HG03280 (cell line): ENCODE data around the gene POLN.
"Not testable (repeated sequence)": the region's sequence is repeated elsewhere in the genome, so short reads cannot be mapped to it uniquely, and the experiment has no call there.

Source experiments
- ATAC-seq: cut with Tn5 transposase; IDR thresholded peaks from one replicate; pipeline ENCODE4 v1.9.1; 2021; ENCODE audit warnings: mild to moderate bottlenecking, moderate library complexity; ENCODE audit not compliant: unreplicated experiment

POLN gene

DNA sequence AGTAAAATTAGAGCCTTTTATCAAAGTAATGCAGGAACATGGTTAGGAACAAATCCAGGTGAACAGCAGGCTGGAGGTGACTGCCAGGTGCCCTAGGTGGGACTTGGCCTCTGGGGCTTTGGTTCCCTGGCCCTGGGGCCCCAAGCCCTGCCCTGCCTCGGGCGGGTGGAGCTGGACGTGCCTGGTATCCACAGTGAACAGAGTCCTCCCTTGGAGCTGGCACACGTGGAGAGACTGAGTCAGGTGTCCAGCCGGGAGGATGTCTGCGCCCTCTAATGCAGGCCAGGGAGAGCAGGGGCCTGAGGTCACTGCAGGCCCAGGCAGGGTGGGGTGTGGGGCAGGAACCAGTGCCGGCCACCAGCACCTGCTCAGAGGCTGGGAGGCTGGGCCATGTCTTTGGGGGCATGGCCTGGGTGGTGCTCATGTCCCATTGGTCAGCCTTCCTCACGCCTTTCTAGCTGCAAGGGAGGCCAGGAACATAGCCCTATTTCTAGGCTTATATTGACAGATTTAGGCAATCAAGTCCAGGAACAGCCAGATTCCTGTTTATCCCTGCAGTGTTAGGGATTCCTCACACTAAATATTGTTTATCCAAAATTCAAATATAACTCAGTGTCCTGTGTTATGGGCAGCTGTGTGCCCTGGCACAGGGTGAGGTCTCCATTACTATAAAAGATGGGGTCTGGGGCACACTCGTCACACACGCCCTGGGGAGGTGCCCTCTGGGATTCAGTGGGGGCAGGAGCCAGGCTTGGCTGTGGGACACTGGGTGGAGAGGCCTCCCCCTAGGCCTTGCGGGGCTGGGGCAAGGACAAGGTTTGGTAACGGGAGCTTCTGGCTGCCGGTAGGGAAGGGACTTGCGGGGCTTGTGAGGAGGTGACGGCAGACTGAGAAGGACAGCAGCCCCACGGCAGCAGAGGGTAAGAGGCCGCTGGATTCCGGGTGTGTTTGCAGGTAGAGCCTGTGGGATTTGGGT is 197.1 kb downstream of the POLN start:
- ATAC-seq = no peak

DNA sequence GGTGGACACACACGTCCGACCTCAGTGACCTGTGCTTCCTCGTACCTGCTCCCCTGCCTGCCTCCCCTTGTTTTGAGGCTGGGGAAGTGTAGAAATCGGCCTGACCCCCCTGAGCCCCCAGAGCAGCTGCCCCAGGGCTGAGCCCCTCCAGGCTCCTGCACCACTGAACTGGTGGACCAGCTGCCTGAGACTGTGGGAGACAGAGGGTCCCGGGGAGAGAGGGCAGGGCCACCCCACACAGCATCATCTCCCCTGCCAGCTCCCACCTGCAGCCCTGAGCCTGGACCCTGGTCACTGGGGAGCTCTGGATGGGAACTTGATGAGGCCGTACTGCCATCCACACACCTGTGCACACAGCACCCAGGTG is 197.8 kb downstream of the POLN start:
- no peak for ATAC-seq

DNA sequence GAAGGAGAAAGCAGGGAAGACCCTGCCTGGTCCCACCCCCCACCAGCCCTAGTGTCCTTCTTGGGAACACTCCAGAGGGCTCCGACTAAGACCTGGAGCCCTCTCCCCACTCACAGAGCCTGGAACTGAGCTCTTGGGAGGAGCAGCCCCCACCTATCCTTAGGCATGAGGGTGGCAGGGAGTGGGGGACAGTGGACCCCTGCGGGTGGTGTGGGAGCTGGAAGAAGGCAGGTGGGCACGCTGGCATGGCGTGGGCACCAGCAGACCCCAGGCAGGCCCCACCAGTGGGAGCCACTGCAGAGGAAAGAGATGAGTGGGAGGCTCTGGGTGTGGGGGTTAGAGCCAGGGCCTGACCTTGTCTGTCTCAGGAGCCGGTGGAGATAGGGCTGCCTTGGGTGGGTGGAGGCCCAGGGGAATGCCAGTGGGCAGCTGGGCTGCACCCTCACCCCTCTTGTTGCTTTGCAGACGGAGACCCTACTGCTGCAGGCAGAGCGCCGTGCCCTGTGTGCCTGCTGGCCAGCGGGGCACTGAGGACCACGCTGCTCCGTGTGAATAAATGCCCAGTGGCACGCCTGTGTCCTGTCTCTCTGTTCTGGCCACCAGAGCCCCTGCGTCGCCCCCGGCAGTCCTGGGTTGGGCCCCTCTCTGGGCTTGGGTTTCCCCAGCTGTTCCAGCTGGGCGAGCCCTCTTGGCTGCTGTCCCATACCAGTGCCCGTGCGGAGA is 198.4 kb downstream of the POLN start:
- ATAC-seq = no peak

DNA sequence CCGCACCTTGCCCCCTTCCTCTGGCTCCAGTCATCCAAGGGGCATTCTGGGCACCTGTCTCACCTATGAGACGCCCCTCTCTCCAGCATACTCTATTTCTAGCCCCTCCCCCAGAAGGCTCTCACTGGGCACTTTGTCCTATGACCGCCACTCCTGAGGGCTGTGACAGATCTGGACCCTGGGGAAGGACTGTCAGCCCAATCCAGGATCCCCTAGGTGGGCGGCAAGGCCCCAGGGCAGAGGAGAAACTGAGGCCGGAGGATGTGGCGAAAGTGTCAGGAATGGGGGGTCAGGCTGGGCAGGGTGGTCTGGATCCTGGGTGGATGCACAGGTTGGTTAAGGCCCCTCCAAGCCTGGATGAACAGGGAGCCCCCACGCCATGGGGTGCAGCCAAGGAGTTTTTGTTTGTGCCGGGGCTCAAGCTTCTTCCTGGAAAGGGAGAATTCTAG is 198.9 kb downstream of the POLN start:
- no peak for ATAC-seq

DNA sequence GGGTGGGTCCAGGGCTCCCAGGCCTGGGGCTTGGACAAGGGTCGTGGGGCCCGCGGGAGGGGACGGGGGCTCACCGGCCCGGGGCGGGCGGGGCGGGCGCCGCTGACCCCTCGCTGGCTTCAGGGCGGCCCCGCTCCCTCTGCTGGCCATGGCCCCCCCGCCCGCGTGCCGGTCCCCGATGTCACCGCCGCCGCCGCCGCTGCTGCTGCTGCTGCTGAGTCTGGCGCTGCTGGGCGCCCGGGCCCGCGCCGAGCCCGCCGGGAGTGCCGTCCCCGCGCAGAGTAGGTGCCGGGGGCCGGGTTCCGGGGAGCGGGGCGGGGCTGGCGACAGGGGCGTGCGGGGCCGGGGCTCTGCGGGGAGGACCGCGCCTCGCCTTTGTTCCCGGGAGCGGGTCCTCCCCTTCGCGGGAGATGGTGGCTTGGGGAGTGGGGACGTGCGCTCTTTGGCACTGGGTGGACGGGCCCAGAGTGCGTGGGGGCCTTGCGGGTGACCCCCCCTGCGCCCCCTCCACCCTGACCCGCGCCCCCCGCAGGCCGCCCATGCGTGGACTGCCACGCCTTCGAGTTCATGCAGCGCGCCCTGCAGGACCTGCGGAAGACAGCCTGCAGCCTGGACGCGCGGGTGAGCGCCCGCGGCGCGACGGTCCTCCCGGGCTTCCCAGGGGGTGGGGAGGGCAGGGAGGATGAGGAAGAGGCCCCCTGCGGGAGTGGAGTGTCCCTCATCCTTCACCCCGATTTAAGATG is 199.5 kb downstream of the POLN start:
- peak; percentile 40 for ATAC-seq

DNA sequence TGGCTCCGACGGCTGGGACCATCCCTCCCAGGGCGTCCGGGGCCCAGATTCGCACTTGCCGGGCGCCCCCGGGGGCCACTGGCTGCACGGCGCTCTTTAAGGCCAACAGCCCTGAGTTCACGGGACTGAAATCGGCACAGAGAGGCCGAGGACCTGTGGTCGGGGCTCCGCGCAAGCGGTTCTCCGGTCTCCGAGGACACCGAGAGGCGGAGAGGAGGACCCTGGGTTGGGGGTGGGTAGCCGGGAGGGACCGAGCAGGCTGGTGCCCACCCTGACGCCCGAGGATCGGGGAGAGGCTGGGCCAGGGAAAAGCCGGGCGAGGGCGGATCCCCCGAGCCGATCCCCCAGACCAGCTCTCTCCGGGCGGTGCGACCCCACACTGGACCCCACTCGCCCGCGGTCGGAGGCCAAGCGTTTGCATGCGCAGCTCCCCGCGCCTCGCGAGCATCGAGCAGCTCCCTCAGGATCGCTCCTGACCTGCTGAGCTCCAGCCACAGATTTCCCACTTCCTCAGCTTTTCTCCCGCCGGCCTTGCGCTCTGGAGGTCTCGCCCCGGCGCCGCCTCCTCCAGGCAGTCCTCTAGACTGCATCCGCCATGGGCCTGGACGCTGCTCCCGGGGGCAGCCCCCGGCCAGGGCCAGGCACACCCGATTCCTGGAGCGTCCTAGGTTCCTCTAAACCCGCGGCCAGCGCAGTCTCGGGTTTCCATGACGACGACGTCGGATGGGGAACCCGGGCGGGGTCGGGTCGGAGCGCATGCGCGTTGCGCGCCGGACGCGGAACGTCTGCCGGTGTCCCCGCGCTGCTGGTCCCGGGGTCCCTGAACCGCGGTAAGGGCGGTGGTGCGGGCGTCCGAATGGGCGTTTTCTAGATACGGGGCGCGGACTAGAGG is 200.4 kb downstream of the POLN start:
- ATAC-seq = peak; percentile 74

DNA sequence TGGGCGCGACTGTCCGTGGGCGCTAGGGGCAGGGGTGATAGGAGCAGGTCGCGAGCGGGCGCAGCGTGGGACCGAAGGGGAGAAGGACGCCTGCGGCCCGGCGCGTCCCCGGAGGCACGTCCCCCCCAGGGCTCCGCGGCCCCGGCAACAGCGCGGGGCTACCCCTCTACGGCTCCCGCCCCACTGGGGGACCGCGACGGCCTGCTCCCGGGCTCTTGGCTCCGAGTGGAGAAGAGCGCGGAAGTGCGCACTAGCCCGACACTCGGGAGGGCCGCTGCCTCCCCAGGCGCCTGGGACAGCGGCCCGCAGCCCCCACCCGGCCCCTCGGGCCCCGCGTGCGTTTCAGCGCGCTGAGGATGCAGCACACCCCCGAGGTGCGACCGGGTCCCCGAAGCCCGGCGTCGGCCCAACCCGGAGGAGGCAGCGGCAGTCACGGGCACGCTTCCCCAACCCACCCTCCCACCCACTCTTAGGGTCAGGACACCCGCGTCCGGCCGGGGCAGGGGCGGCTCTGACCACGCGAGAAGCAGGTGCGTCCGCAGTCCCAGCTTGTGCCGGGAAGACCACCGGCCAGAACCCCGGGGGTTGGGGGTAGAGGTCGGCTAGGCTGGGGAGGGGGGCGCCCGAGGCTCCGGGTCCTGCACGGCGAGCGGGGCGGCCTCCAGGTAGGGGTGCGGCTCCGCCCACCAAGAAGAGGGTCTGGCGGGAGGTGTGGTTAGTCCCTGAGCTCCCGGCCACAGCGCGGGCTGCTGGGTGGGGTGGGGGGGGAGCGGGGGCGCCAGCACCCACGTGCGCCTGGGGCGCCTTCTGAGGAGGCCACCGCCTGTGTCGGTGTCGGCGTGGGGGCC is 201.3 kb downstream of the POLN start:
- no peak for ATAC-seq

DNA sequence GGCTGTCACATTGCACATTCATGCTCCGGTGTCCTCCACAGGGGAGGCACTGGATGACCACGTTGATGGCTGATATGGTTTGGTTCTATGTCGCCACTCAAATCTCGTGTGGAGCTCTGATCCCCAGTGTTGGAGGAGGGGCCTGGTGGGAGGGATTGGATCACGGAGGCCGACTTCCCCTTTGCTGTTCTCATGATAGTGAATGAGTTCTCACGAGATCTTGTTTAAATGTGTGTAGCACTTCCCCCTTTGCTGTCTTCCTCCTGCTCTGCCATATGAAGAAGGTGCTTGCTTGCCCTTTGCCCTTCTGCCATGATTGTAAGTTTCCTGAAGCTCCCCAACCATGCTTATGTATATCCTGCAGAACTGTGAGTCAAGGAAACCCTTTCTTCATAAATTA is 205.1 kb downstream of the POLN start:
- no peak for ATAC-seq

DNA sequence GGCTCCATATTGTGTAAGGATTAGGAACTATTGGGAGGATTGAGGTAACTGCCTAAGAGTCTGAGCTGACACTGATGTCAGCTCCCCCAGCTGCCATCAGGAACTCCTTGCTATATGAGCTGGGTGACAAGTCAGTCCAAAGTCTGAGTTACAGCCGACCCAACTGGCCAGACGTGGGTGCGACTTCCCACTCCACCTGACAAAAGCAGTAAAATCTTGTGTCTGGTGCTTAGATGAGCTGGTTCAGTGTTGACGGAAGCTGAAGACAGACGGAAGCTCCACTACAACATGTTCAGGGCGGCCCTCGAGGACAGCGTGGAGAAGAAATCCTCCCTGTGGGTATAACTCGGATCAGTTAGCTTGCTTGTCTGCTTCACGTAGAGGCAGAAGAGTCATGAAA is 205.6 kb downstream of the POLN start:
- no peak for ATAC-seq

DNA sequence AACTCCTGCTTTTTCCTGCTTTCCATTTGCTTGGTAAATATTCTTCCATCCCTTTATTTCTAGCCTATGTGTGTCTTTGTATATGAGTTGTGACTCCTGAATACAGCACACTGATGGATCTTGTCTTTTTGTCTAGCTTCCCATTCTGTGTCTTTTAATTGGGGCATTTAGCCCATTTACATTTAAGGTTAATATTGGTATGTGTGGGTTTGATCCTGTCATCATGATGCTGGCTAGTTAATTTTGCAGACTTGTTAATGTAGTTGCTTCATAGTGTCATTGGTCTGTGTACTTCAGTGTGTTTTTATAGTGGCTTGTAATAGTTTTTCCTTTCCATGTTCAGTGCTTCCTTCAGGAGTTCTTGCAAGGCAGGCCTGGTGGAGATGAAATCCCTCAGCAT is 210.8 kb downstream of the POLN start:
- not testable (repeated sequence) for ATAC-seq

DNA sequence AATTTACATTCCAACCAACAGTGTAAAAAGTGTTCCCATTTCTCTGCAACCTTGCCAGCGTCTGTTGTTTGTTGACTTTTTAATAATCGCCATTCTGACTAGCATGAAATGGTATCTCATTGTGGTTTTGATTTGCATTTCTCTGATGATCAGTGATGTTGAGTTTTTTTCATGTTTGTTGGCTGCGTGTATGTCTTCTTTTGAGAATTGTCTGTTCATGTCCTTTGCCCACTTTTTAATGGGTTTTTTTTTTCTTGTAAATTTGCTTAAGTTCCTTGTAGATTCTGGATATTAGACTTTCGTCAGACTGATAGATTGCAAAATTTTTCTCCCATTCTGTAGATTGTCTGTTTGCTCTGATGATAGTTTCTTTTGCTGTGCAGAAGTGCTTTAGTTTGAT is 214.8 kb downstream of the POLN start:
- ATAC-seq = not testable (repeated sequence)

DNA sequence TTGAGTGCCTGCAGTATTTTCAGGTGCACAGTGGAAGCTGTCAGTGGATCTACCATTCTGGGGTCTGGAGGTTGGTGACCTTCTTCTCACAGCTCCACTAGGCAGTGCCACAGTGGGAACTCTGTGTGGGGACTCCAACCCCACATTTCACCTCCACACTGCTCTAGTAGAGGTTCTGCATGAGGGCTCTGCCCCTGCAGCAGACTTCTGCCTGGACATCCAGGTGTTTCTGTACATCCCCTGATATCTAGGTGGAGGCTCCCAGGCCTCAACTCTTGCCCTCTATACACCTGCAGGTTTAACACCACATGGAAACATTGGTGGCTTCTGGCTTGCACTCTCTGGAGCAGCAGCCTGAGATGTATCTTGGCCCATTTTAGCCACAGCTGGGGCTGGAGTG is 216.1 kb downstream of the POLN start:
- ATAC-seq = no peak

DNA sequence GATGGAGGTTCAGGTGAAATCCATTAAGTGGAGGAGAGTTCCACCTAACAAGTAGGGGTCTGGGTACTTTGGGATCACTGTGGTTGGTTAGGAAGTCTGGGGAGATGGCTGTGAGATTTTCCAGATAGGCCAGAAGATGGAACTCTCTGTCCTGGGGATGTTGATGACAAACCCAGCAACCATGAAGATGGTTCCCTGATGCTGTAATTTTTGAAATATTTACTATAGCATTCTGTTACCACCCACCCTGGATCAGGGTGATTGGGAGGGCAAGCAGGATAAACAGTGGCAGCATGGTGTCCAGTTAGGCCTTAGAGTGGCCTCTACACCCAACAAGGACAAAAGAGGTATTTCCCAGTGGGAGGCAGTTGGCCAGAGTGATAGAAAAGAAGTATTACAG is 217.2 kb downstream of the POLN start:
- ATAC-seq = no peak
